HL-60 (cell line): Measurements from ENCODE around the gene CACNA2D1.

Experiments used
- CTCF ChIP-seq: IDR thresholded peaks from one replicate; pipeline ENCODE4 v1.5.1; 2011; ENCODE audit warnings: low read length, control low read depth, inconsistent platforms; ENCODE audit not compliant: insufficient read depth
- GABPA ChIP-seq: IDR thresholded peaks from 2 replicates; pipeline ENCODE4 v1.6.1; 2012; ENCODE audit warnings: low read depth
- POLR2AphosphoS5 ChIP-seq: IDR thresholded peaks from 2 replicates; pipeline ENCODE4 v1.6.1; 2012; ENCODE audit warnings: low read depth
- REST ChIP-seq: IDR thresholded peaks from 2 replicates; pipeline ENCODE4 v1.6.1; 2012; ENCODE audit warnings: low read depth; ENCODE audit not compliant: insufficient replicate concordance
- SPI1 ChIP-seq: IDR thresholded peaks from 2 replicates; pipeline ENCODE4 v1.6.1; 2012; ENCODE audit warnings: low read depth, mild to moderate bottlenecking, borderline replicate concordance

GRCh38 chr7:82204694-82205093, 238.9 kb downstream of the CACNA2D1 start:
- TF ChIP-seq REST (no peak), GABPA (no peak), CTCF (no peak), POLR2AphosphoS5 (no peak), SPI1 (no peak)
